IPS DF 4.7 (cell line): Measurements from ENCODE around the gene KCNN1.
"Not testable (repeated sequence)": the region's sequence is repeated elsewhere in the genome, so short reads cannot be mapped to it uniquely, and the experiment has no call there.

Experiments
- DNase-seq: peaks from one replicate; pipeline ENCODE4 v3.0.0-alpha.2; 2013; ENCODE audit warnings: low spot score; ENCODE audit errors: extremely low read depth

The KCNN1 gene

DNA sequence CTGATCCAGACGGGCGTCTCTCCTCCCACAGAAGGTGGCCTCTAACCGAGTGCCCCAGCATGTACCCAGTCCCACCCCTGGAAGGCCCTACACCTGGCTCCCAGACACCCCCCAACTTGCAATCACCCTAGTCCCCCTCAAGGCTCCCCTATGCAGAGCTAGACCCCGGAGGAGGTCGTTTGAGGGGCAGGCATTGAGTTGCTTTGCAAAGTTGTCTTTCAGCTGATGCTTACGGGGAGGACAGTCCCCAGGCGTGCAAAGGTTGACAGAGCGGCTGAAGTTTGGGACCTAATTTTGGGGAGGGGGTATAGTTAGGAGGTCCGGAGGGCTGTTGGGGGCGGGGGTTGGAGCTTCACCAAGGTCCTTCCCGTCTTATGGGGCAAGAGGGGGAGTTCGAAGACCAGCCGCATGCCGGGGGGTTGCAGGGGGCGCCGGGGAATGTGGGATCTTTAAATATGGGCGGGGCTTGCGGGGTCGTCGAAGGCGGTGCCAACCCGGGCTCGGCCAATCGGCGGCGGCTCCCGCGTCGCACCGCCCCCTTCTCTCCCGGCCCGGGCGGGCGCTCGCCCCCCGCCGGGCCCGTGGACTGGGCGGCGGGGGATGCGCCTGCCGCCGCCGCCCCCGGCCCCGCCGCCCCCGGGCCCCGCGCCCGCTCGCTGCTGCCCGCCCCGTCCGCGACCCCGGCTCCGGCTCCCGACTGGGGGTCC lies at the start of gene KCNN1:
Gene KCNN1, plus strand, starts transcription at position 558 of the 707 bp plus-strand sequence. CDS start 6,782 bp downstream, outside the sequence.
- DNase-seq = no peak

DNA sequence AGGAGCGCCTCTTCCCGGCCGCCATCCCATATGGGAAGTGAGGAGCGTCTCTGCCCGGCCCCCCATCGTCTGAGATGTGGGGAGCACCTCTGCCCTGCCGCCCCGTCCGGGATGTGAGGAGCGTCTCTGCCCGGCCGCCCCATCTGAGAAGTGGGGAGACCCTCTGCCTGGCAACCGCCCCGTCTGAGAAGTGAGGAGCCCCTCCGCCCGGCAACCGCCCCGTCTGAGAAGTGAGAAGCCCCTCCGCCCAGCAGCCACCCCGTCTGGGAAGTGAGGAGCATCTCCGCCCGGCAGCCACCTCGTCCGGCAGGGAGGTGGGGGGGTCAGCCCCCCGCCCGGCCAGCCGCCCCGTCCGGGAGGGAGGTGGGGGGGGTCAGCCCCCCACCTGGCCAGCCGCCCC lies 48.8 kb upstream of the KCNN1 start:
- DNase-seq = not testable (repeated sequence)

DNA sequence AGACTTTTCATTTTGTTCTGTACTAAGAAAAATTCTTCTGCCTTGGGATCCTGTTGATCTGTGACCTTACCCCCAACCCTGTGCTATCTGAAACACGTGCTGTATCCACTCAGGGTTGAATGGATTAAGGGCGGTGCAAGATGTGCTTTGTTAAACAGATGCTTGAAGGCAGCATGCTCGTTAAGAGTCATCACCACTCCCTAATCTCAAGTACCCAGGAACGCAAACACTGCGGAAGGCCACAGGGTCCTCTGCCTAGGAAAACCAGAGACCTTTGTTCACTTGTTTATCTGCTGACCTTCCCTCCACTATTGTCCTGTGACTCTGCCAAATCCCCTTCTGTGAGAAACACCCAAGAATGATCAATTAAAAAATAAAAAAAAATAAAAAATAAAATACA lies 47.8 kb upstream of the KCNN1 start:
- DNase-seq = not testable (repeated sequence)

DNA sequence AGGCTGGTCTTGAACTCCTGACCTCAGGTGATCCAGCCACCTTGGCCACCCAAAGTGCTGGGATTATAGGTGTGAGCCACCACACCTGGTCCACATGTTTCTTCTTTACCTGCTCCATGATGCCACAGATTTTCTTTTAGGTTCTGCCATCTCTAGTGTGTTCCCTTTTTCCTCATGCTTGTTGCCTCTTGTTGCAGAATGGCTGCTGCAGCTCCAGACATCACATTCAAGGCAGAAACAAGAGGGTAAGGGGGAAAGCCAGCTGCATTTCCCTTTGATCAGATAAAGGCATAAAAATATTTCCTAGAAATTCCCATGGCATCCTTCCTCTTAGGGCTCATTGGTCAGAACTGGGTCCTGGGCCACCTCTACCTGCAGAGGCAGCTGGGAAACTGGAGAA lies 46.4 kb upstream of the KCNN1 start:
- DNase-seq = no peak

DNA sequence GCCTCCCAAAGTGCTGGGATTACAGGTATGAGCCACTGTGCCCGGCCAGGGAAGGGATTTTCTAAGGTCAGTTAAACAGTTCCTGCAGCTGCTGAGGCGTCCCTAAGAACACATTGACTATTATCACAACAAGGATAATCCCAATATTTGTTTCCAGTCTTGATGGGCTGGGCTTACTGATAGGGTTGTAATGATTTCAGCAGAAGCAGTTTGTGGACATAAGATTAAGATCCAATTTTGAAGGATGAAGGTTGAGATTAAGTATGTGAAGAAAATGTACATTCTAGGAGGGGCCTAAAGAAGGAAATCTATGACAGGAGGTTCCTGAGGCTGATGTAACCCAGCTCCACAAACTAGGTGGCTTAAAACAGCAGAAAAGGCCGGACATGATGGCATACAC lies 44.8 kb upstream of the KCNN1 start:
- DNase-seq = no peak

DNA sequence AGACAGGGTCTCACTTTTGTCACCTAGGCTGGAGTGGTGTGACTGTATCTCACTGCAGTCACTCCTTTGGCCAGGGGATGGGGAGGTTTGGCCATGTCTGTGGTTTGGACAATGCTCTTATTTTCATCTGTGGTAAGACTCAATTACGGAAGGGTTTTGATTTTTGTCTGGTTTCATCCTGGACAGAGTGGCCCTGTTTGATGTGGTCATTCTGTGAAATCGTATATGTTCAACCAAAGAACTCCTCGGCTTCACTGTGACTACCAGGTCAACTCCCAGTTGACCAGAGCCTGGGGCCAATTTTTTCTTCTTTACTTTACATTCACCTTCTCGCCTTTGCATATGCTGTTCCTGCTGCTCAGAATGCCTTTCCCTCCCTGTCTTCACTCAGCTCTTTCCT lies 40.9 kb upstream of the KCNN1 start:
- no peak for DNase-seq

DNA sequence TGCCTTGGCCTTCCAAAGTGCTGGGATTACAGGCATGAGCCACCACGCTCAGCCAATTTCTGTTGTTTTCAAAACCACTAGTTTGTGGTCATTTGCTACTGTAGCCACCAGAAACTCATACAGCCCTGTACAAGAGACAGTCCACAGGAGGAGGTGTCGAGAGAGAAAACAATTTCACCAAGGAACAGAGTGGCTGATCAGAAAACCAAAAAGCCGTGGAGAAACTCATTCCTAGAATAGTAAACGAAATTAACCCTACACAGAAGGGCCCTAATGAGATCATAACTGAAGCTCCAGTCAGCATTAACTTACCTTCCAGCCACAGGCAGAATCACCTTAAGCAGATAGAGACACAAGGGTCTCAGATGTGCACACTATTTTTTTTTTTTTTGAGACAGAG lies 37.9 kb upstream of the KCNN1 start:
- no peak for DNase-seq

DNA sequence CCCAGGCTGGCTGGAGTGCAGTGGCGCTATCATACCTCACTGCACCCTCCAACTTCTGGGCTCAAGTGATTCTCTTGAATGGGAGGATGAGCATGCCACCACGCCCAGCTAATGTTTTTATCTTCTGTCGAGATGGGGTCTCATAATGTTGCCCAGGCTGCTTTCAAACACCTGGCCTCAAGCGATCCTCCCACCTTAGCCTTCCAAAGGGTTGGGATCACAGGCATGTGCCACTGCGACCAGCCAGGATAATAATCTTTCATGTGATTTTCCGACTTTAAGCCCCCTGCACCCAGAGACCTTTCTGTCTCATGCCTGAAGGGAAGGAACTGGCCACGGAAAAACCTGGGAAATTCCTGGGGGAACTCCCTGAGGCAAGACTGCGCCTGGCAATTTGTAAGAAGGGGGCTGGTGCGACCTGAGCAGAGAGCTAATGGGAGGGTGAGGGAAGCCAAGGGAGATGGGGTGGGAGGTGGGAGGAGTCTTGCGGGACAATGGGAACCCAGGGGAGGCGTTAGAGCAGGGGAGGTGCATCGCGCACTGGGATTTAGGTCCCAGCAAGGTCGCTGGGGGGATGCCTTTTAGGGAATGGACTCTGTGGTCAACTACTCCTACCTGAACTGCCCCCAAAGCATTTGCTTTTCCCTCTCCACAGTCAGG lies 35.2 kb upstream of the KCNN1 start:
- peak; percentile 85 for DNase-seq

DNA sequence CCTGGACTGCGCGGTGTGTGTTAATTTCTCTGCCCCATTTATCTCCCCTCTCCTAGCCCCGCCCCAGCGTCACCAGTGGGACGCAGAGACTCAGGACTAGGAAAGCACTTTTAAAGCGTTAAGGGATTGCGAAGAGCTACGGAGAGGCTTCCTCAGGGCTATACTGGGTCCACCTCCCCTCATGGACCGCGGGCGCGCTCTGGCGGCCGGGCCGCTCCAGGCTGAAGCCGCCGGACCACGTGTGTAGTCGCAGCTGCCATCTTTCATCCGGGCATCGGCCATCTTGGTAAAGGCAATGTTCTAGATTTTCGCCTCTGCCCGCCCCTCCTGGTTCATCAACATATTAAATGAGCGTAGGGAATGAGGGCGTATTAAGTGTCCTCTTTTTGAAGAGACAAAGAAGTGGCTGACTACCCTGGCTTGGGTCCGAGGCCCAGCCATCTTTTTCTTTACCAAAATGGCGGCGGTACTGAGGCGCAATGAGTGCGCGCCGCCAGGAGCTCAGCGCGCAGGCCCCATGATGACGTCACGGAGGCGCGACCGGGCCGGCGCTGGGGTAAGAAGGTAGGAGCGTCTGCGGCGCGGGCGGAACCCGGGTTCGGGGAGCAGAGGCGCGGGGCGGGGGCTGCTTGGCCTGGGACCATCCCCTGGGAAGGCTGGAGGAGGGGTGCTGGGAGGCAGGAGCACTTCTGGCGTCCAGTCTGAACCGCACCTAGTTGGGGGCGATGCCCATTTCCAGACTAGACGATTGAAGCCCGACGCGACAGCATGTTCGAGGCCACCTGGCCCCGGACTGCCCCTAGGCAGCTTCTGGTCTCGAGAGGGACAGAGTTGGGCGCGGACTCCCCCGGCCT lies 34.2 kb upstream of the KCNN1 start, which contains the start of gene CCDC124:
Gene CCDC124, plus strand, starts transcription at position 531 of the 854 bp plus-strand sequence. CDS start 3,406 bp downstream, outside the sequence.
- no peak for DNase-seq

DNA sequence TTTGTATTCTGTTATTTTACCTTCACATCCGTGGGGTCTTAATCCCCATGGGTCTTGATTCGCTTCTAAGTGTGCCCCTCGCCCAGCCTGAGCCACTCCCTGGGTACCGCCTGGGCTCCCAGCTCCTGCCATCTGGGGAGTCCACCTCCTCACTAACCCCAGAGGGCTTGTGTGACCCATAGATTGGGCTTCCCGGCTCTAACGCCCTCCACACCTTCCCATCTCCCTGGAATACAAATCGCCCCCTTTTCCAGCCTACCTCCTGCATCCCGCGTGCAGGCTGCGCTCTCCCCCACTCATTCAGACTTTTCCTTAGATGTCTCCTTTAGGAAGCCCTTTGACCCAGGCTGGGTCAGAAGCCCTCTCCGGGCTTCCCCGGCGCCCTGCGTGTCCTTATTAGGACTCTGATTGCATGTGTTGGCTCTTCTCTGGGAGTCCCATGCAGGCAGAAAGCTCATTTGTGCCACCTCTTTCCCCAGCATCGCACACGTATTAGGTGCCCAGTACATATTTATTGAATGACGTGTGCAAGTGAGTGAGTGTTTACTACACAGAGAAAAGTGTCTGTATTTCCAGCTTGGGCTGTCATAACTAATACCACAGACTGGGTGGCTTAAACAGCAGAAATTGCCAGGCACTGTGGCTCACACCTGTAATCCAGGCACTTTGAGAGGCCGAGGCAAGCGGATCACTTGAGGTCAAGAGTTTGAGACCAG lies 33.3 kb upstream of the KCNN1 start:
- no peak for DNase-seq

DNA sequence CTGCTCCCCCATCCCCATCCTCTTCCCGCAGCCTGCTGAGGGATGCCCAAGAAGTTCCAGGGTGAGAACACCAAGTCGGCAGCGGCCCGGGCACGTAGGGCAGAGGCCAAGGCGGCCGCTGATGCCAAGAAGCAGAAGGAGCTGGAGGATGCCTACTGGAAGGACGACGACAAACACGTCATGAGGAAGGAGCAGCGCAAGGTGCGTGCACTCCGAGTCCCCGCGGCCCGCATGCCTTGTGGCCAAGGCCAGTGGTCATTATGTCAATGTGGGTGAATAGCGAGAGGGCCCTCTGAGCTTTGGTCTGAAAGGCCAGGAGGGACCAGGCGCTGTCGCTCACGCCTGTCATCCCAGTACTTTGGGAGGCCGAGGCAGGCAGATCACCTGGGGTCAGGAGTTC lies 30.5 kb upstream of the KCNN1 start:
- no peak for DNase-seq

DNA sequence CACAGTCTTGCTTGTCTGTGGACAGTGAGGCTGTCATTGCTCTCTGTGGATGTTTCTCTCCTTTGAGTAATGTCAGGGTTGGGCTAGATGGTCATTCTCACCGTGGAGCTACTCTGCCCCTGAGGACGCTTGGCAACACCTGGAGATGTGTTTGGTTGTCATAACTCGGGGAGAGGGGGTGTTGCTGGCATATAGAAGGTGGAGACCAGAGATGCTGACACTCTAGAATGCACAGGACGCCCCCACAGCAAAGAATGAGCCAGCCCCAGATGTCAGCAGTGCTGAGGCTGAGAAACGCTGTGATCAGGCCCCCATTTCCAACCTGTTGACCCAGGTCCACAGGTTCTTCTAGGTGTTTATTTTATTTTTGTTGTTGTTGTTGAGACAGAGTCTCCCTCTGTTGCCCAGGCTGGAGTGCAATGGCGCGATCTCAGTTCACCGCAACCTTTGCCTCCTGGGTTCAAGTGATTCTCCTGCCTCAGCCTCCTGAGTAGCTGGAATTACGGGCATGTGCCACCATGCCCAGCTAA lies 29.5 kb upstream of the KCNN1 start:
- DNase-seq = no peak

DNA sequence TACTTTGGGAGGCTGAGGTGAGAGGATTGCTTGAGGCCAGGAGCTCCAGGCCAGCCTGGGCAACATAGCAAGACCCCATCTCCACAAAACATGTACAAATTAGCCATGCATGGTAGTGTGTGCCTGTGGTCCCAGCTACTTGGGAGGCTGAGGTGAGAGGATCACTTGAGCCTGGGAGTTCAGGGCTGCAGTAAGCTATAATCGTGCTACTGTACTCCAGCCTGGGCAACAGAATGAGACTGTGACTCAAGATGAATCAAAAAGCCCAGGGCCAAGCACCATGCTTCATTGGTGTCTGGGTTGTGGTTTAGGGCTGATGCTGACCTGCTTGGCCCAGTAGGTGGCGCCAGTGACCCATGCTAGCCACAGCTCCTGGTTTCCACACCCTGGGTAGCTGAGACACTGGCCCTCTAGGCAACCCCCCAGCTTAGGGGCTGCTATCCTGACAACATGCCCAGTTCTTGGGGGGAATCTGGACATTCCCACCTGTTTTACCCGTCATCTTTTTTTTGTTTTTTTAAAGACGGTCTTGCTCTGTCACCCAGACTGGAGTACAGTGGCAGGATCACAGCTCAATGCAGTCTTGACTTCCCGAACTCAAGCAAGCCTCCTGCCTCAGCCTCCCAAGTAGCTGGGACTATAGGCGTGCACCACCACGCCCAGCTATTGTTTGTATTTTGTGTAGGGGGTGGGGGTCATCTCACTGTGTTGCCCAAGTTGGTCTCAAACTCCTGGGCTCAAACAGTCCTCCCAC lies 28.6 kb upstream of the KCNN1 start:
- DNase-seq = no peak

DNA sequence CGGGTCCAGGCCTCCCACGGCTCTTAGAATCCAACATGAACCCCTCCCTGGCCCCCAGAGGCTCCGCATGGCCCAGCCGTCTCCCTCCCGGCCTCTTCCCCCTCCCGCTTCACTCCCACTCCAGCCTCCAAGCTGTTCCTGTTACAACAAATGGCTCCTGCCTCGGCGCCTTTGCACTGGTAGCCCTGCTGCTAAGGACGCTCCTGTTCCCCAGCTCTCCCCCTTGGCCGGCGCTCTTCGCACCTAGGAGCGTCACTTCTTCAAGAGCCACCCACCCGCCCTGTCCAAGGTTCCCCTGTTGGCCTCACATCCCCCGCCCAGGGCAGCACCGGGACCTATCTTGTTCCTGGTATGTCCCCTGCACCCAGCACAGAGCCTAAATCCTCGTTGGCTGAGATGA lies 24.7 kb upstream of the KCNN1 start:
- DNase-seq = no peak

DNA sequence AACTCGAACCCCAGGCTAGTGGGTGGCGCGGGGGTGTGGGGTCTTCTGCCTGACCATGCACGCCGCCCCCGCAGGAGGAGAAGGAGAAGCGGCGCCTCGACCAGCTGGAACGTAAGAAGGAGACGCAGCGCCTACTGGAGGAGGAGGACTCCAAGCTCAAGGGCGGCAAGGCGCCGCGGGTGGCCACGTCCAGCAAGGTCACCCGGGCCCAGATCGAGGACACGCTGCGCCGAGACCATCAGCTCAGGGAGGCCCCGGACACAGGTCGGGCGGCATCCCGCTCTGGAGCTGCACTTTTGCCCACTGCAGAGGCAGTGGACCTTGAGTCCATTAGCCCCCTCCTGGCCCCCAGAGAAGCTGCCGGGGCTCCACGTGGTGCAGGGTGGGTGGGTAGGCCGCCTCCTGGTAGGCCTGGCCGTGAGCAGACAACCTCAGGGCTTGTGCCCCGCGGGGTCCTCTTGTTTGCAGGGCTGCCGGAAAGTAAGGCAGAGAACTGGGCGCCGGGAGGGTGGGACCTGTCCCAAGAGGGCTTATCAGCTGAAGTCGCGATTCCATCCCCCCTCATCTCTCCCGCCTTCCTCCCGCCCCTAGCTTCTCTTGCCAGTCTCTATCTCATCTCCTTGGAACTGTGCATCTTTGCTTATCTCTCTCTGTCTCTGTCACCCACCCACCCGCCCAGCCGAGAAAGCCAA lies 24.2 kb upstream of the KCNN1 start:
- DNase-seq = no peak

DNA sequence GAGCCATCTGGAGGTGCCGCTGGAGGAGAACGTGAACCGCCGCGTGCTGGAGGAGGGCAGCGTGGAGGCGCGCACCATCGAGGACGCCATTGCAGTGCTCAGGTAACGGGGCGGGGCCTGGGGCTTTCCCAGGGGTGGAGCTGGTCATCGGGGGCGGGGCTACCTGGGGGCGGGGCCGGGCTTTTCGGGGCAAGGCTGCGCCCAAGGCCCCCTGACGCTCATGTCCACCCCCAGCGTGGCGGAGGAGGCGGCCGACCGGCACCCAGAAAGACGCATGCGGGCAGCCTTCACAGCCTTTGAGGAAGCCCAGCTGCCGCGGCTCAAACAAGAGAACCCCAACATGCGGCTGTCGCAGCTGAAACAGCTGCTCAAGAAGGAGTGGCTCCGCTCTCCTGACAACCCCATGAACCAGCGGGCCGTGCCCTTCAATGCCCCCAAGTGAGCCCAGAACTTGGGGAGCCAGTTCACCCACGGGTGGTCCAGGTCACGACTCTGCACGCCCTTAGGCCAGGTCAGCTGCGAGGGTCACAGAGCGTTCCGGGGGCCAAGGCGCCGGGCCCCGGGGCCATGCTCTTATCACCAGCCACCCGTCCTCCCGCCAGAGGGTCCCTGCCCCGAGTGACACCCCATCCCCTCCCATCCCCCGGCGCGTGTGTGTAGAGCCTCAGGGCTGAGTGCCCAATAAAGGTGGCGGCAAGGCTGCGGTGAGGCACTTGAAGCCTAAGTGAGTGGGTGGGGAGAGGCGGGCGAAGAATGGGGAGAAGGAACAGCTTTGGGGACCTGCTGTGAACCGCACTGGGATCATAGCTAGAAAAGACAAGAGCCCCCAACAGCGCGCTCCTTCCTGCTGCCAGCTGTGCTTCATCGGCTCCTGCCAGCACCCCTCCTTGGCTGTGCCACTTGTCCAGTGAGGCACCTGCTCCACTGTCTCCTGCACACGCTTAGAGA lies 23.4 kb upstream of the KCNN1 start:
- DNase-seq = no peak

DNA sequence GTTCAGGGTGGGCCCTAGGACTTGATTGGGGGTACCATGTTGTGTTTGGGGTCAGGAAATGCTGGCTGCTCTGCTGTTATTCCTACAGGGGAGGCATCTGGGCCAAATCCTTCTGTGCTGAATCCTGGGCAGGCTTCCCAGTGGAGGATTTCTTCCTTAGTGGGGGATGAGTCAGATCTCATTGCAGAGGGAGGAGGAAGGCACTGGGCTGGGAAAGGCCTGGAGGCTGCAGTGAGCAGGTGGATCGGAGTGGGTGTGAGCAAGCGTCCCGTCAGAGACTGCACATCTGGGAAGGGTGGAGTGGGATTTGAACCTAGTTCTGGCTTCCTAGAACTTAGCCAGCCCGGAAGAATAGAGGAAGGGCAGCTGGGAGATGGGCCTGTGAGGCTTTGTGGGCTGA lies 22.6 kb upstream of the KCNN1 start:
- DNase-seq = no peak

DNA sequence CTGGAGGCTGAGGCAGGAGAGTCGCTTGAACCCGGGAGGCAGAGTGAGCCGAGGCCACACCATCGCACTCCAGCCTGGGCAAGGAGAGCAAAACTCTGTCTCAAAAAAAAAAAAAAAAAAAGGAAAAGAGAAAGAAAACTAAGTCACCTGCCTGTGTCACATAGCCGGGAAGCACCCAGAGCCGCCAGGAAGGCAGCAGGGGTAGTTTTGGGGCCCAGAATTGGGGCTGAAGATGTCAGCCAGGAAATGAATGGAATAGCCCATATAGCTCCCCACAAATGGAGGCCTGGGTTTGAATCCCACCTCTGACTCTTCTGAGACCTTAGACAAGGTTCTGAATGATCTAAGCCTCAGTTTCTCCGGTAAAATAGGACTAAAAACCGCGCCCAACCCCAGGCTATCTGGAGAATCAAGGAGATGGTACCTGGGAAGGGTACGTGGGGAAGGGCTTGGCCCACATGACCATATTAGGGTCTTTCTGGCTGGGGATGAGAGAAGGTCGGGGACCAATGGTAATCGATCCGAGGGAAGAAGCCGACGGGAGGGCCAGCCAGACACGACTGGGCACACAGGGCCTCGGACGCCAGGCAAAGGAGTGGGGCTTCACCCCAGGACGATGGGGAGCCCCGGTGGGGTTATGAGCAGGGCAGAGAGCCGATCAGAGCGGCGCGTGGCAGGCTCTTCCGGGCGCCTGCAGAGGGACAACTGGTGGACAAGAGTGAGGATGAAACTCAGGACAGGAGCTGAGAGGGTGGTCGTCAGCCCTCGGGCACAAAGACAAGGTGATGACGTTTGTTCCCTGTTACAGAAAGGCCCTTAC lies 19.7 kb upstream of the KCNN1 start:
- no peak for DNase-seq
